GM21723 (cell line): ENCODE results near the gene KRTAP12-3.
"Not testable (repeated sequence)": the region's sequence is repeated elsewhere in the genome, so short reads cannot be mapped to it uniquely, and the experiment has no call there.

Experiments
- ATAC-seq: cut with Tn5 transposase; IDR thresholded peaks from one replicate; pipeline ENCODE4 v1.9.1; 2021; ENCODE audit warnings: mild to moderate bottlenecking, moderate library complexity; ENCODE audit not compliant: unreplicated experiment

The KRTAP12-3 gene

GRCh38 chr21:44650265-44650972 is 7.3 kb upstream of the KRTAP12-3 start:
- ATAC-seq = no peak

GRCh38 chr21:44650973-44651675 is 6.6 kb upstream of the KRTAP12-3 start:
- no peak for ATAC-seq

- no peak for ATAC-seq
Measured at GRCh38 chr21:44653123-44653522, 4.6 kb upstream of the KRTAP12-3 start.

GRCh38 chr21:44653656-44654575 is 3.8 kb upstream of the KRTAP12-3 start:
- ATAC-seq = no peak

- no peak for ATAC-seq
Measured at GRCh38 chr21:44654576-44655175, 3.1 kb upstream of the KRTAP12-3 start, which contains the start of gene KRTAP12-4. KRTAP12-4 (minus strand) TSS chr21:44654659; CDS start chr21:44654614, 45 bp downstream.

GRCh38 chr21:44656868-44657267 is 864 bp upstream of the KRTAP12-3 start:
- ATAC-seq = no peak

GRCh38 chr21:44658541-44658910 is 794 bp downstream of the KRTAP12-3 start:
- no peak for ATAC-seq

- no peak for ATAC-seq
Measured at GRCh38 chr21:44658913-44659595, 1.3 kb downstream of the KRTAP12-3 start.

GRCh38 chr21:44661567-44661966 is 3.8 kb downstream of the KRTAP12-3 start:
- not testable (repeated sequence) for ATAC-seq

- no peak for ATAC-seq
Measured at GRCh38 chr21:44664691-44665090, 7.0 kb downstream of the KRTAP12-3 start.

- ATAC-seq = no peak
Measured at GRCh38 chr21:44666401-44667320, 8.9 kb downstream of the KRTAP12-3 start, which contains the start of gene KRTAP12-2. KRTAP12-2 (minus strand) TSS chr21:44666927; CDS start chr21:44666886, 41 bp downstream.

GRCh38 chr21:44667612-44668011 is 9.9 kb downstream of the KRTAP12-3 start:
- no peak for ATAC-seq

GRCh38 chr21:44670642-44671432 is 13.1 kb downstream of the KRTAP12-3 start:
- no peak for ATAC-seq

- ATAC-seq = no peak
Measured at GRCh38 chr21:44671911-44672310, 14.2 kb downstream of the KRTAP12-3 start.

GRCh38 chr21:44677881-44678280 is 20.1 kb downstream of the KRTAP12-3 start:
- no peak for ATAC-seq

- ATAC-seq = no peak
Measured at GRCh38 chr21:44681152-44681551, 23.4 kb downstream of the KRTAP12-3 start.

GRCh38 chr21:44681861-44682579 is 24.3 kb downstream of the KRTAP12-3 start, which contains the start of gene KRTAP12-1:
KRTAP12-1 (minus strand) TSS chr21:44682163; CDS start chr21:44682123, 40 bp downstream.
- ATAC-seq = no peak
